CD4-positive, alpha-beta T cell (primary cell): Measurements from ENCODE around the gene PCID2. TPM values are rescaled to one million over a fixed set of nuclear protein-coding genes. Genes with fewer than 3 reads are reported as not detected.

ENCODE experiments used
- ATAC-seq: fragments of 200-7000 bp; cut with Tn5 transposase; one replicate; pipeline ENCODE4 v1.10.0; 2022; ENCODE audit warnings: mild to moderate bottlenecking; ENCODE audit not compliant: poor library complexity
- CTCF ChIA-PET: fragments of 350-600 bp; sonication (Branson Sonifier 250); formaldehyde crosslinking; loops from one replicate; lab custom pipeline; 2021; ENCODE audit warnings: antibody characterized with exemption, inconsistent platforms; lab: Charles Lee
- POLR2A ChIA-PET: fragments of 350-600 bp; sonication (Branson Sonifier 250); formaldehyde crosslinking; loops from one replicate; lab custom pipeline; 2021; ENCODE audit warnings: antibody characterized with exemption, inconsistent platforms; lab: Charles Lee
- DNase-seq, 14 experiments: peaks; one replicate each; pipeline ENCODE4 v3.0.0-alpha.2; 2013 to 2020; ENCODE audit warnings: mixed read lengths in 2 of 14
- H3K27ac ChIP-seq, 2 donors: one replicate each; pipeline versions ENCODE4 v1.5.1 to v1.7.0; 2013; ENCODE audit warnings: low read length in 2 of 2, low read depth in 1 of 2, mild to moderate bottlenecking in 1 of 2
- H3K27me3 ChIP-seq, 2 experiments: 1 replicate in 1 of 2; 2 replicates in 1 of 2; pipeline versions ENCODE4 v1.6.1 to v1.7.0; 2013; ENCODE audit warnings: low read length in 2 of 2, control low read depth in 1 of 2, mild to moderate bottlenecking in 1 of 2, moderate library complexity in 1 of 2; ENCODE audit not compliant: insufficient read depth in 2 of 2, control insufficient read depth in 1 of 2
- H3K36me3 ChIP-seq: one replicate; pipeline ENCODE4 v1.6.1; 2013; ENCODE audit warnings: low read length, control low read depth; ENCODE audit not compliant: insufficient read depth
- H3K4me1 ChIP-seq: one replicate; pipeline ENCODE4 v1.6.1; 2013; ENCODE audit warnings: low read length, control low read depth; ENCODE audit not compliant: insufficient read depth
- H3K4me3 ChIP-seq: one replicate; pipeline ENCODE4 v1.5.1; 2013; ENCODE audit warnings: mild to moderate bottlenecking, low read length, moderate library complexity
- H3K9me3 ChIP-seq, 2 experiments: 1 replicate in 1 of 2; 2 replicates in 1 of 2; pipeline versions ENCODE4 v1.6.1 to v1.7.0; 2013; ENCODE audit warnings: low read length in 2 of 2, mild to moderate bottlenecking in 2 of 2, control low read depth in 1 of 2, moderate library complexity in 1 of 2; ENCODE audit not compliant: control insufficient read depth in 1 of 2, insufficient read depth in 1 of 2
- H3K27ac Mint-ChIP-seq: one replicate; pipeline ENCODE4 v1.8.0; 2020; ENCODE audit warnings: mixed read lengths
- H3K27me3 Mint-ChIP-seq: one replicate; pipeline ENCODE4 v1.8.0; 2021; ENCODE audit warnings: mixed read lengths
- H3K36me3 Mint-ChIP-seq: one replicate; pipeline ENCODE4 v1.8.0; 2021; ENCODE audit warnings: low read depth, mixed read lengths
- H3K4me1 Mint-ChIP-seq: one replicate; pipeline ENCODE4 v1.8.0; 2021; ENCODE audit warnings: low read depth, mixed read lengths
- H3K4me3 Mint-ChIP-seq: one replicate; pipeline ENCODE4 v1.8.0; 2020; ENCODE audit warnings: mild to moderate bottlenecking, mixed read lengths
- H3K9me3 Mint-ChIP-seq: one replicate; pipeline ENCODE4 v1.8.0; 2020; ENCODE audit warnings: mixed read lengths
- CTCF ChIP-seq: fragments of 200-600 bp; IDR thresholded peaks from one replicate; pipeline ENCODE4 v1.8.0; 2022; ENCODE audit warnings: antibody characterized with exemption, mild to moderate bottlenecking
- intact Hi-C, 2 experiments: fragments of 100-400 bp; cut with DNase I in 1 of 2; cut with micrococcal nuclease in 1 of 2; formaldehyde crosslinking; loops; one replicate each; pipeline versions ENCODE4 v1.15.1 to v1.9.0; 2023 to 2025; cut with DNase I, micrococcal nuclease
- total RNA-seq, 174 experiments: library from RNA in 2 of 174; stranded (reverse) in 2 of 174; gene quantifications; one replicate each; pipeline ENCODE4 v1.2.3 and lab custom pipeline; 2021 to 2026

The PCID2 gene
- total RNA-seq, 2 experiments from 2014 or later: 33.6 to 33.7 TPM

- no peak overlapping the region for H3K4me3 ChIP-seq
- no peak for DNase-seq
- no peak overlapping the region for H3K27ac Mint-ChIP-seq
- H3K4me1 ChIP-seq: peaks cover 4% of the 10 kb centered on the region
- no peak overlapping the region for H3K27ac ChIP-seq
- peaks cover 84% of the 10 kb centered on the region for H3K36me3 ChIP-seq
- H3K36me3 Mint-ChIP-seq: peaks cover 93% of the 10 kb centered on the region
- ChIA-PET POLR2A (interaction anchor here (1.1 kb wide), 1 partner anchor 16 kb away, joined by 4 read pairs; the partner anchor contains the start of gene CUL4A), CTCF (no interaction called here)
- H3K9me3 ChIP-seq: no peaks in the 10 kb centered on the region
- TF ChIP-seq CTCF: no peak
- no peak overlapping the region for H3K4me3 Mint-ChIP-seq
- intact Hi-C loops: no loop called here
- H3K27me3 Mint-ChIP-seq: no peaks in the 10 kb centered on the region
- H3K9me3 Mint-ChIP-seq: no peaks in the 10 kb centered on the region
- no peak for ATAC-seq
- H3K27me3 ChIP-seq: no peaks in the 10 kb centered on the region
- peaks cover 4% of the 10 kb centered on the region for H3K4me1 Mint-ChIP-seq
These were observed 17.0 kb upstream of the PCID2 start for GRCh38 chr13:113225515-113225914.

GRCh38 chr13:113224486-113224885 lies 16.0 kb upstream of the PCID2 start:
- no peak overlapping the region for H3K27ac Mint-ChIP-seq
- peaks cover 93% of the 10 kb centered on the region for H3K36me3 Mint-ChIP-seq
- H3K27me3 Mint-ChIP-seq: no peaks in the 10 kb centered on the region
- intact Hi-C loops: loop anchor here in 1 of 2 experiments (5.0 kb wide), 1 partner anchor 282 kb away; no protein-coding TSS in a partner anchor
- Histone ChIP-seq H3K4me1 (peaks cover 4% of the 10 kb centered on the region), H3K27ac (no peak overlapping the region), H3K27me3 (no peaks in the 10 kb centered on the region), H3K9me3 (no peaks in the 10 kb centered on the region), H3K4me3 (no peak overlapping the region), H3K36me3 (peaks cover 85% of the 10 kb centered on the region)
- H3K4me3 Mint-ChIP-seq: no peak overlapping the region
- DNase-seq (no peak), ATAC-seq (no peak)
- peaks cover 12% of the 10 kb centered on the region for H3K4me1 Mint-ChIP-seq
- H3K9me3 Mint-ChIP-seq: no peaks in the 10 kb centered on the region
- ChIA-PET CTCF (no interaction called here), POLR2A (no interaction called here)
- no peak for TF ChIP-seq CTCF

GRCh38 chr13:113223070-113223469 lies 14.6 kb upstream of the PCID2 start:
- CTCF ChIA-PET: no interaction called here
- H3K4me3 ChIP-seq: no peak overlapping the region
- Mint-ChIP-seq H3K36me3 (peaks cover 84% of the 10 kb centered on the region), H3K27me3 (no peaks in the 10 kb centered on the region), H3K4me1 (peaks cover 18% of the 10 kb centered on the region), H3K27ac (no peak overlapping the region), H3K4me3 (no peak overlapping the region), H3K9me3 (no peaks in the 10 kb centered on the region)
- no peak for DNase-seq
- no peaks in the 10 kb centered on the region for H3K9me3 ChIP-seq
- H3K36me3 ChIP-seq: peaks cover 83% of the 10 kb centered on the region
- no peaks in the 10 kb centered on the region for H3K27me3 ChIP-seq
- POLR2A ChIA-PET: no interaction called here
- H3K4me1 ChIP-seq: peaks cover 4% of the 10 kb centered on the region
- no peak overlapping the region for H3K27ac ChIP-seq
- TF ChIP-seq CTCF: no peak
- intact Hi-C loops: loop anchor here in 1 of 2 experiments (5.0 kb wide), 1 partner anchor 281 kb away; no protein-coding TSS in a partner anchor
- no peak for ATAC-seq
